GM21619 (cell line): Measurements from ENCODE around the gene MTMR3.
A peak's percentile ranks its signal among the peaks of the same experiment; 100 is the strongest.

Source experiments
- ATAC-seq: cut with Tn5 transposase; IDR thresholded peaks from one replicate; pipeline ENCODE4 v1.9.1; 2021; ENCODE audit not compliant: unreplicated experiment

Gene MTMR3

DNA sequence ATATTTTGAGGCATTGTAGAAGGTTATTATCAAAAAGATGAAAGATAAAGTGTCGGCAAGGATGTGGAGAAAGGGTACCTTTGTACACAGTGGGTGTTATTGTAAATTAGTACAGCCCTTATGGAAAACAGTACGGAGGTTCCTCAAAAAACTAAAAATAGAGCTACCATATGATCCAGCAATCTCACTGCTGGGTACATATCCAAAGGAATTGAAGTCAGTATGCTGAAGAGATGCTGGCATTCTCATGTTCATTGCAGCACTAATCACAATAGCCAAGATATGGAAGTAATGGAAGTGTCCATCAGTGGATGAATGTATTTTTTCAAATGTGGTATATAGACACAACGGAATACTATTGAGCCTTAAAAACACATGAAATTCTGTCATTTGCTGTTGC lies 15.1 kb upstream of the MTMR3 start:
- ATAC-seq = no peak

GRCh38 chr22:29870574-29870973 lies 12.4 kb upstream of the MTMR3 start:
- no peak for ATAC-seq

DNA sequence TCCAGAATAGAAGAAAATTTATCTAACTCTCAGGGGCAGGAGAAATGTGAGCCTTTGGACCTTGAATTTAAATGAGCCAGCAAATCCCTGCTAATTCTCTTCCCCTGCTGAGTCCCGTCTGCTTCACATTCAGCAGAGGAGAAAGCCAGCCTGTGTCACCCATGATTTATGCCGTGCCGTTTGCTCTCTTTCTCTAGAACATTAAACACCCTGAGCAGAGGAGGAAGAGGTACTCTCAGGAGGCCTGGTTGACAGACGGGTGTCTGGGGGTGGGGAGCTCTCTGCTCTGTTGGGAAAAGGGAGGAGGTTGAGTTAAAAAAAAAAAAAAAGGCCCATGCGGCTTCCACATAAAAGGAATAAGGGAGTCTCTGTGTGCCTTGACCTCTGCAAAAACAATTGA lies 11.3 kb upstream of the MTMR3 start:
- ATAC-seq = no peak

DNA sequence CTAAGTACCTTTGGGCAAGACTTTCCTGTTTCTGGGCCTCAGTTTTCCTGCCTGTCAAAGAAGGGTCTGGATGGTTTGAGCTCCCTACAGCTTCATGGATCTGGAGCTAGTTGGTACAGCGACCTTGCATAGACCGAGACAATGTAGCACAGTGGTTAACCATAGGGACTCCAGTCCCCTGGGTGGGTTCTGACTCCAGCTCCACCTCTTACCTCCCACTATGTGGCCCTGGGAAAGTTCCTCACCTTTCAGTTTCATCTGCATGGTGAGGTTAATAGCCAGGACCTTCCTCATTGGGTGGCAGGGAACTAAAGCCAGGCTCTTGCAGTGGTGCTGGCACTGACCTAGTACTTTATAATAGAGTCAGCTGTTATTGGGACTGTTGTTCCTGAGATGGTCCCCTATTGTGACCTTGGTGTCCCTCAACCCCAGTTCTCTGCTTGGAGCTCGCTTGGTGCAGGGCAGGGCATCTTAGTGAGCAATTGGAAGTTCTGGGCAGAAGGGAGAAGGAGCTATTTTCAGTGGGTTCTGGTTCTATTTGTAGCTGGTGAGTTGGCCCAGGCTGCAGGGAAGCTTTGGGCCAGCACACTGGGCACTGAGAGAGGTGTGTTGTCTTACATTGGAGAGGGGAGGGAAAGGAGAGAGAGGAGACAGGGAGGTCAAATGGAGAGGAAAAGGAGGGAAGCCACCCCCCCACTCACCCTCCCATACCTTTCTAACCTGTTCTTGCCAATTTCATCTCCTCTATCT lies 10.7 kb upstream of the MTMR3 start:
- no peak for ATAC-seq

- ATAC-seq = no peak
These were observed 10.0 kb upstream of the MTMR3 start for GRCh38 chr22:29872989-29873388.

- ATAC-seq = no peak
These were observed 9.0 kb upstream of the MTMR3 start for GRCh38 chr22:29873943-29874342.

- ATAC-seq = no peak
These were observed 5.4 kb upstream of the MTMR3 start for GRCh38 chr22:29877620-29878019.

- ATAC-seq = no peak
These were observed 3.2 kb upstream of the MTMR3 start for GRCh38 chr22:29879753-29880152.

GRCh38 chr22:29882716-29883044 lies 294 bp upstream of the MTMR3 start:
- peak; percentile 49 for ATAC-seq

GRCh38 chr22:29883775-29884097 lies 762 bp downstream of the MTMR3 start:
- ATAC-seq = no peak

DNA sequence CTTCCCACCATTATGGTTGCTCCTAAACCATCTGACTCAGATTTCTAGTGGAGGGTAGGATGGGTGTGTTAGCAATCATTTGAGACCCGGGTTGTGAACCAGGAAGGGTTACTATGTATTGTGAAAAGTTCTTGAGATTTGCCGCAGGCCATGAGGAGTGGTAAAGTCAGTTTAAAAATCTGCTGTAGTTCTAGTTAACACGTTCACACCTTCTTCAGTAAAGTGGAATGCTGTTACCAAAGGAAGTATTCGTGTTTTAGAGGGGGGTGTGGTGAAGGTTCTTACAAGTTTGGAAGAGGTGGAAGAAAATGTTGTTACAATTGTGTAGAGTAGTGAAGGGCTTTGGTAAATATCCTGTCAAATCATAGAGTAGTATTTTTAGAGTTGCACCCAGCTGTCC lies 2.6 kb downstream of the MTMR3 start:
- no peak for ATAC-seq

DNA sequence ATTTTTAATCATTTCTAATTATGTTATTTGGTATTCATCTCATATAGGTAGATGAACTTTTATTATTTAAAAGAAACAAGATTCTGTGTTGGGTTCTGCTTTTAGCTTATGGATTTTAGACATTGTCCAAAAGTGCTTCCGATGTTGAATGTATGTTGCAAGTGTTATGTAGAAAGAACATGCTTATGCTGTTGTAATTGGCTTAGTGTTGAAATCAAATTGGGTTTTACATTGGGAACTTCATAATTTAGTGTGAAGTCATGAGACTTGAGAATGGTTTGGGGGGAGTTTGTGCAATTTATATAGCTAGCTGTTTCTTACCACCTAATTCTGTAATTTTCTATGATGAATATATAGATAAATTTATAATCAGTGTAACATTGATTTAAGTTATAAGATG lies 3.6 kb downstream of the MTMR3 start:
- ATAC-seq = no peak

GRCh38 chr22:29887358-29887757 lies 4.4 kb downstream of the MTMR3 start:
- no peak for ATAC-seq

DNA sequence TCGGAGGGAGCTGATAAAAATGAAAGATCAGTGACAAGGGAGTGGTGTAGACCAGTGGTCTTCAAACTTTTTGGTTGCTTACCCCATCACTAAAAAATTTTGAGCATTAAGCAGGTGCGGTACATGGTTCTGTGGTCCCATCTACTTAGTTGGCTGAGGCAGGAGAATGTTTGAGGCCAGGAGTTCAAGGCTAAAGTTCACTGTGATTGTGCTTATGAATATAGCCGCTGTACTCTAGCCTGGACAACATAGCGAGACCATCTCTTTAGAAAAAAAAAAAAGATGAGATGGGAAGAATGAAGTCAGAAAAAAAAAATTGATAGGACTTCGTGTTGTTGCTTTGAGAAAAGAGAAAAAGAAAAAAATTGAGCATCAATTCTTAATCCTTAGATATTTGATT lies 7.8 kb downstream of the MTMR3 start:
- ATAC-seq = no peak

GRCh38 chr22:29892315-29893156 lies 9.6 kb downstream of the MTMR3 start:
- ATAC-seq = no peak

- ATAC-seq = no peak
These were observed 18.4 kb downstream of the MTMR3 start for GRCh38 chr22:29901354-29901753.

DNA sequence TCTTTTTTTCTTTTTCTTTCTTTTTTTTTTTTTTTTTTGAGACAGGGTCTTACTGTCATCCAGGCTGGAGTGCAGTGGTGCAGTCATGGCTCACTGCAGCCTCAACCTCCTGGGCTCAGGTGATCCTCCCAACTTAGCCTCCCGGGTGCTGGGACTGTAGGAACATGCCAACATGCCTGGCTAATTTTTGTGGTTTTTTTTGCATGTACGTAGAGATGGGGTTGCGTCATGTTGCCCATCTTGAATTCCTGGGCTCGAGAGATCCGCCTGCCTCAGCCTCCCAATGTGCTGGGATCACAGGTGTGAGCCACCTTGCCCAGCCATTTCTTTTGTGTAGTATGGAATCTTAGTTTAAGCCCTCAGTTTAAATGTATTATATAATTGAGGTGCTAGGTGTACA lies 20.4 kb downstream of the MTMR3 start:
- no peak for ATAC-seq

DNA sequence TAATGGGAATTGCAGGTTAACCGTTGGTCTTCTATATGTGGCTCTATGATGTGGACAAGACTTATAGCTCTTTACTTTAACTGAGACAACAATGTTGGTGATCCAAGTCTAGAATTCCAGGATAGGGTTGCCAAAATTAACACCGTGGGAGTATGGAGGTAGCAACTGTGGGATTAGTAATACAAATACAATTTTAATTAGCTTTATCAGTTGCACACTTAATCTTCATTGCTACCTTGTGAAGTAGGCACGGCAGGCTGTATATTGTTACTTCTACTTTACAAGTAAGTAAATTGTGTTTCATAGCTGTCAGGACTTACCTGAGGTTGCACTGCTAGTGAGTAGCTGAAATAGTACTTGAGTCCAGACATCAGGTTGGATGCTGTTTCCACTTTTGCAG lies 21.0 kb downstream of the MTMR3 start:
- ATAC-seq = no peak

- no peak for ATAC-seq
These were observed 25.0 kb downstream of the MTMR3 start for GRCh38 chr22:29907753-29908515.

DNA sequence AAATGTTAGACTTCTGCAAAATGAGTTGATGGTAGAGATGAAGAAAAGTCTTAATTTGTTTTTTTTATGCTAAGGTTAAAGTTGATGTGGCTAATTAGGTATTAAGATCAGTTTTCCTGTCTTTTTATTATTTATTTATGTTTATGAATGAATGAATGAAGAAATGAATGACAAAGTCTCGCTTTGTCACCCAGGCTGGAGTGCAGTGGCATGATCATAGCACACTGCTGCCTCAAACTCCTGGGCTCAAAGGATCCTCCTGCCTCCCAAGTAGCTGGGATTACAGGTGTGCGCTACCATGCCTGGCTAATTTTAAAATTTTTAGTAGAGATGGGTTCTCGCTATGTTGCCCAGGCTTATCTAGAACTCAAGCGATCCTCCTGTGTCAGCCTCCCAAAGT lies 29.2 kb downstream of the MTMR3 start:
- ATAC-seq = no peak

DNA sequence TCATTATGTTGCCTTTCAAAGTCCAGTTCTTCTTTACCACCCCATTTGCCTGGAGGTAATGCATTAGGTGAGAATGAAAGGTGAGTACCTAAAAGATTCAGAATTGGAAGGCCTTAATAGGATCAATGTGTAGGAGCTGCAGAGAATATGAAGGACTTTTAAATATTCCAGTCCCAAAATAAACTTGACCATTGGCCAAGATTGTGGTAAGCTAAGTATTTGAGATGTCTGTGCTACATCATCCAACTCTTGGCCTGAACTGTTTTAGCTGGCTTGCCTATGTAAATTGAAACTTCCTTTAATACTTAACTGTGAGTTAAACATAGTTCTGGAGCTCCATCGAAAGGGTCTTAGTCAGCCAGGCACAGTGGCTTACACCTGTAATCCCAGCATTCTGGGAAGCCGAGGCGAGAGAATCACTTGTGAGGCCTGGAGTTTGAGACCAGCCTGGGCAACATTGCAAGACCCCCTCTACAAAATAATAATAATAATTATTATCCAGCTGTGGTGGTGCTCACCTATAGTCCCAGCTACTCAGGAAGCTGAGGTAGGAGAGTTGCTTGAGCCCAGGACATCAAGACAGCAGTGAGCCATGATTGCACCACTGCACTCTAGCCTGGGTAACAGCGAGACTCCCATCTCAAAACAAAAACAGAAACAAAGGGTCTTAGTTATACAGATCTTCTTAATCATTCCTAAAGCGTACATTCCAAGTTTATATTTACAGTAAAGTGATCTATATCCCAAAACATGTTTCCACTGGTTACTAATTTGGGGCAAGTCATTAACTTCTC lies 29.8 kb downstream of the MTMR3 start:
- no peak for ATAC-seq
